Measurements from ENCODE around the gene CRYBB2.
"Not testable (repeated sequence)": the region's sequence is repeated elsewhere in the genome, so short reads cannot be mapped to it uniquely, and the experiment has no call there.

Gene CRYBB2

DNA sequence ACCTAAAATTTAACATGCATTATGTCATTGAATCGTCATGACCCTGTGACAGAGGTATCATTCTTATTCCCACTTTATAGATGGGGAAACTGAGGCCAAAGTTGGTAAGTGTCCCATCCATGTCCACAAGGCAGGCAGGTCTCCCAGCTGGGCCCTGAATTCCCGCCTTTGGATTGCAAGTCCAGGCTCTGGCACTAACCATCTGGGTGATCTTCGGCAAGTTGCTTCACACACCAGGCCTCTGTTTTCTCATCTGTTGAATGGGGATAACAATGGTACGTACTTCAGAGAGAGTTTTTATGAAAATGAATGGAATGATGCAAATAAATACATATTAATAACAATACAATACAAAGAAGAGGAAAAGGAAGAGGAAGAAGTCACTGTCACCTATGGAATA, 16.4 kb upstream of the CRYBB2 start:
- TF ChIP-seq, protein P1, sequence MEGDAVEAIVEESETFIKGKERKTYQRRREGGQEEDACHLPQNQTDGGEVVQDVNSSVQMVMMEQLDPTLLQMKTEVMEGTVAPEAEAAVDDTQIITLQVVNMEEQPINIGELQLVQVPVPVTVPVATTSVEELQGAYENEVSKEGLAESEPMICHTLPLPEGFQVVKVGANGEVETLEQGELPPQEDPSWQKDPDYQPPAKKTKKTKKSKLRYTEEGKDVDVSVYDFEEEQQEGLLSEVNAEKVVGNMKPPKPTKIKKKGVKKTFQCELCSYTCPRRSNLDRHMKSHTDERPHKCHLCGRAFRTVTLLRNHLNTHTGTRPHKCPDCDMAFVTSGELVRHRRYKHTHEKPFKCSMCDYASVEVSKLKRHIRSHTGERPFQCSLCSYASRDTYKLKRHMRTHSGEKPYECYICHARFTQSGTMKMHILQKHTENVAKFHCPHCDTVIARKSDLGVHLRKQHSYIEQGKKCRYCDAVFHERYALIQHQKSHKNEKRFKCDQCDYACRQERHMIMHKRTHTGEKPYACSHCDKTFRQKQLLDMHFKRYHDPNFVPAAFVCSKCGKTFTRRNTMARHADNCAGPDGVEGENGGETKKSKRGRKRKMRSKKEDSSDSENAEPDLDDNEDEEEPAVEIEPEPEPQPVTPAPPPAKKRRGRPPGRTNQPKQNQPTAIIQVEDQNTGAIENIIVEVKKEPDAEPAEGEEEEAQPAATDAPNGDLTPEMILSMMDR (IDR thresholded peaks at IDR 0.05; ENCODE audit: low read depth, low read length, poor library complexity, severe bottlenecking), result no peak
- TF ChIP-seq EZH2phosphoT487 (IDR thresholded peaks at IDR 0.05; ENCODE audit: borderline replicate concordance, low read length), result no peak
- H3K9me2 ChIP-seq (replicated peaks; ENCODE audit: control insufficient read depth, low read length), result no peaks in the 10 kb centered on the region
- no peak overlapping the region for H3K4me3 ChIP-seq (ENCODE audit: low read length)
- no peaks in the 10 kb centered on the region for H3K79me2 ChIP-seq (ENCODE audit: control insufficient read depth, low read length)
- no peaks in the 10 kb centered on the region for H3K9me3 ChIP-seq (ENCODE audit: control insufficient read depth, insufficient read depth, low read length)
- no peaks in the 10 kb centered on the region for H4K20me1 ChIP-seq (ENCODE audit: control insufficient read depth, insufficient read depth, low read depth, low read length)
- H3K4me2 ChIP-seq (ENCODE audit: low read length), result no peak overlapping the region
- H3F3A ChIP-seq (ENCODE audit: control insufficient read depth, insufficient read depth), result no peaks in the 10 kb centered on the region
- H3K27ac ChIP-seq (ENCODE audit: low read depth, low read length), result no peak overlapping the region
- no peaks in the 10 kb centered on the region for H3K4me1 ChIP-seq (ENCODE audit: control insufficient read depth, low read length)
- no peaks in the 10 kb centered on the region for H3K27me3 ChIP-seq (ENCODE audit: control insufficient read depth, low read length)
- H3K36me3 ChIP-seq (ENCODE audit: control insufficient read depth, low read length), result no peaks in the 10 kb centered on the region

DNA sequence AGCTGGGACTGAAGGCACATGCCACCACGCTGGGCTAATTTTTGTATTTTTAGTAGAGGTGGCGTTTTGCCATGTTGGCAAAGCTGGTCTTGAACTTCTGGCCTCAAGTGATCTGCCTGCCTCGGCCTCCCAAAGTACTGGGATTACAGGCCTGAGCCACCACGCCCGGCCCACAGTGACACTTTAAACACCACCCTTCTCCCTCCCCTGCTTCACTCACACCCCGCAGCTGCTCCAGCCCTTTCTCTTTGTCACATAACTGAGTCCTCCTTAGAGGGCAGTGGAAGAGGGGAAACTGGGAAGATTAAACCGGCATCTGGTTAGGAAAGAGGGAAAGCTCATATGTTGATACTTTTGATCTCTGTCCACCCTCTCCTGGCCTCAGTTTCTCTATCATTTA, 14.9 kb upstream of the CRYBB2 start:
- H3K27me3 ChIP-seq (ENCODE audit: control insufficient read depth, low read length); H3K9me3 ChIP-seq (ENCODE audit: control insufficient read depth, insufficient read depth, low read length); H3K27ac ChIP-seq (ENCODE audit: low read depth, low read length); H3F3A ChIP-seq (ENCODE audit: control insufficient read depth, insufficient read depth); H3K79me2 ChIP-seq (ENCODE audit: control insufficient read depth, low read length); H3K9me2 ChIP-seq (replicated peaks; ENCODE audit: control insufficient read depth, low read length); H3K4me3 ChIP-seq (ENCODE audit: low read length); H3K4me2 ChIP-seq (ENCODE audit: low read length); H3K36me3 ChIP-seq (ENCODE audit: control insufficient read depth, low read length); H3K4me1 ChIP-seq (ENCODE audit: control insufficient read depth, low read length); H4K20me1 ChIP-seq (ENCODE audit: control insufficient read depth, insufficient read depth, low read depth, low read length): not testable (repeated sequence)

DNA sequence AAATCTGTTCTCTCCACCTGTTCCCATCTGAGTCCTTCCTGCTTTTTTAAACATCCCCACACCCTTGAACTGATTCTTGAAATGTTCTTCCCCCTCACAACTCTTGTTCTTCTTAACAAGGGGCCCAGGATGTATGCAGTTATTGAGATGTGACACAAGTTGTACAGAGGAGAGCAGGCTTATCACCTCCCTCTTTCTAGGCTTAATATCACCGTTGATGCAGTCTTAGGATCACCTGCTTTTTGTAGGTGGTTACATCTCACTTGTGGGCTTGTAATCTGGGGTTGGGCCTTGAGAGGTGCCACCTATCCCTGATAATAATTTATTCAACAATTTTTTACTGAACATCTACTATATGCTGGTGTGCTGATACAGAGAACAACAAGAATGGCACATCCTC, 13.6 kb upstream of the CRYBB2 start:
- no peaks in the 10 kb centered on the region for H3K36me3 ChIP-seq (ENCODE audit: control insufficient read depth, low read length)
- H3K4me2 ChIP-seq (ENCODE audit: low read length), result no peak overlapping the region
- TF ChIP-seq EZH2phosphoT487 (IDR thresholded peaks at IDR 0.05; ENCODE audit: borderline replicate concordance, low read length), result no peak
- TF ChIP-seq, protein P1 (IDR thresholded peaks at IDR 0.05; ENCODE audit: low read depth, low read length, poor library complexity, severe bottlenecking), result no peak
- H3K4me3 ChIP-seq (ENCODE audit: low read length), result no peak overlapping the region
- H3F3A ChIP-seq (ENCODE audit: control insufficient read depth, insufficient read depth), result no peaks in the 10 kb centered on the region
- no peaks in the 10 kb centered on the region for H3K9me2 ChIP-seq (replicated peaks; ENCODE audit: control insufficient read depth, low read length)
- no peaks in the 10 kb centered on the region for H4K20me1 ChIP-seq (ENCODE audit: control insufficient read depth, insufficient read depth, low read depth, low read length)
- H3K27me3 ChIP-seq (ENCODE audit: control insufficient read depth, low read length), result no peaks in the 10 kb centered on the region
- no peaks in the 10 kb centered on the region for H3K4me1 ChIP-seq (ENCODE audit: control insufficient read depth, low read length)
- no peak overlapping the region for H3K27ac ChIP-seq (ENCODE audit: low read depth, low read length)
- no peaks in the 10 kb centered on the region for H3K9me3 ChIP-seq (ENCODE audit: control insufficient read depth, insufficient read depth, low read length)
- no peaks in the 10 kb centered on the region for H3K79me2 ChIP-seq (ENCODE audit: control insufficient read depth, low read length)

DNA sequence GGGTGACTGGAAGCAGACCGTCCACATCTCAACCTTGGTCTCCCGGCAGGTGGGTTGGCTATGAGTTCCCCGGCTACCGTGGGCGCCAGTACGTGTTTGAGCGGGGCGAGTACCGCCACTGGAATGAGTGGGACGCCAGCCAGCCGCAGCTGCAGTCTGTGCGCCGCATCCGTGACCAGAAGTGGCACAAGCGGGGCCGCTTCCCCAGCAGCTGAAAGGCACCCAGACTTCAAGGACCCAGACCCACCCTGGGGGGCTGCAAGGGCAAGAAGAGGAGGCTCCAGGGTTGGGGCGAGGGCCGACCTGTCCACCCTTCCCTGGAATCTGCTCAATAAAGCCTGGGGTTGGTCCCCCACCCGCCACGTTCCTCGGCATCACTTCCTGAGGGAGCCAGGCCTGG, 12.4 kb upstream of the CRYBB2 start:
- H3K79me2 ChIP-seq (ENCODE audit: control insufficient read depth, low read length), result no peaks in the 10 kb centered on the region
- no peak for TF ChIP-seq EZH2phosphoT487 (IDR thresholded peaks at IDR 0.05; ENCODE audit: borderline replicate concordance, low read length)
- TF ChIP-seq, protein P1 (IDR thresholded peaks at IDR 0.05; ENCODE audit: low read depth, low read length, poor library complexity, severe bottlenecking), result no peak
- no peak overlapping the region for H3K27ac ChIP-seq (ENCODE audit: low read depth, low read length)
- H3K9me2 ChIP-seq (replicated peaks; ENCODE audit: control insufficient read depth, low read length), result no peaks in the 10 kb centered on the region
- H3F3A ChIP-seq (ENCODE audit: control insufficient read depth, insufficient read depth), result no peaks in the 10 kb centered on the region
- H3K4me2 ChIP-seq (ENCODE audit: low read length), result no peak overlapping the region
- no peaks in the 10 kb centered on the region for H3K9me3 ChIP-seq (ENCODE audit: control insufficient read depth, insufficient read depth, low read length)
- H4K20me1 ChIP-seq (ENCODE audit: control insufficient read depth, insufficient read depth, low read depth, low read length), result no peaks in the 10 kb centered on the region
- H3K36me3 ChIP-seq (ENCODE audit: control insufficient read depth, low read length), result no peaks in the 10 kb centered on the region
- H3K4me1 ChIP-seq (ENCODE audit: control insufficient read depth, low read length), result no peaks in the 10 kb centered on the region
- no peak overlapping the region for H3K4me3 ChIP-seq (ENCODE audit: low read length)
- no peaks in the 10 kb centered on the region for H3K27me3 ChIP-seq (ENCODE audit: control insufficient read depth, low read length)
